MM.1S (cell line): ENCODE measurements around the gene SNX24.

ENCODE experiments used
- CTCF ChIP-seq: fragments of 300-600 bp; sonication (generic); IDR thresholded peaks from 2 replicates; pipeline ENCODE4 v1.5.1; 2016; ENCODE audit warnings: antibody characterized with exemption, low read length, mixed read lengths
- EZH2phosphoT487 ChIP-seq: fragments of 300-600 bp; sonication (generic); IDR thresholded peaks from 2 replicates; pipeline ENCODE4 v1.6.1; 2018; ENCODE audit warnings: antibody characterized with exemption, low read length

- TF ChIP-seq CTCF, result no peak
- TF ChIP-seq EZH2phosphoT487, result no peak
Observed at GRCh38 chr5:122844910-122845228, 544 bp upstream of the SNX24 start.
